Suprapubic skin (tissue), 3 donors: ENCODE measurements around the gene DBNDD1.

Experiments
- CTCF ChIP-seq, 2 donors: fragments of 200-600 bp in 1 of 2; fragments of 450-650 bp in 1 of 2; sonication (generic) in 1 of 2; IDR thresholded peaks; one replicate each; pipeline ENCODE4 v1.5.1; 2016 to 2019; ENCODE audit warnings: antibody characterized with exemption in 2 of 2, mild to moderate bottlenecking in 1 of 2, moderate library complexity in 1 of 2
- POLR2AphosphoS5 ChIP-seq, 3 donors: sonication (generic); formaldehyde crosslinking; IDR thresholded peaks; one replicate each; pipeline ENCODE4 v1.6.1; 2017; ENCODE audit warnings: antibody characterized with exemption in 3 of 3

GRCh38 chr16:89981414-89981813, 37.8 kb downstream of the DBNDD1 start:
- TF ChIP-seq CTCF (IDR thresholded peaks at IDR 0.05) (no peak), POLR2AphosphoS5 (IDR thresholded peaks at IDR 0.05) (no peak)
